Lower leg skin (tissue), 4 donors: ENCODE measurements around the gene HM13. TPM values are rescaled to one million over a fixed set of nuclear protein-coding genes. Genes with fewer than 3 reads are reported as not detected.
A peak's percentile ranks its signal among the peaks of the same experiment; 100 is the strongest.
"Not testable (repeated sequence)": the region's sequence is repeated elsewhere in the genome, so short reads cannot be mapped to it uniquely, and the experiment has no call there.

Experiments
- DNase-seq, 2 donors: peaks; one replicate each; pipeline ENCODE4 v3.0.0-alpha.2; 2019; ENCODE audit warnings: low spot score in 2 of 2
- H3K4me3 ChIP-seq: fragments of 200-600 bp; sonication (generic); 2 replicates; pipeline ENCODE4 v1.5.1; 2017; ENCODE audit warnings: mild to moderate bottlenecking, low read depth; ENCODE audit not compliant: poor library complexity, severe bottlenecking
- POLR2A ChIP-seq, 2 donors: fragments of 450-650 bp; IDR thresholded peaks; one replicate each; pipeline ENCODE4 v1.6.1; 2016 to 2017; ENCODE audit warnings: antibody characterized with exemption in 2 of 2, mild to moderate bottlenecking in 1 of 2, moderate library complexity in 1 of 2
- WGBS, 2 donors: methylation state at CpG; one replicate each; pipeline ENCODE4 v1.1.5; 2018; 5-methylcytosine and 5-hydroxymethylcytosine counted together
- intact Hi-C: fragments of 100-400 bp; cut with DNase I; formaldehyde crosslinking; loops from one replicate; pipeline ENCODE4 v1.15.0; 2023; ENCODE audit warnings: low total_unique reads
- total RNA-seq, 4 donors: library from RNA; depleted of rRNA; stranded (reverse); fragments of >200 nt; gene quantifications; one replicate each; pipeline ENCODE4 v1.1.0, GENCODE V29; 2016
- TF ChIP-seq, protein P1 (sequence below), 3 donors: fragments of 450-650 bp; IDR thresholded peaks; one replicate each; pipeline ENCODE4 v1.5.1; 2016; ENCODE audit warnings: antibody characterized with exemption in 3 of 3, mild to moderate bottlenecking in 3 of 3, moderate library complexity in 2 of 3

Gene HM13, protein sequence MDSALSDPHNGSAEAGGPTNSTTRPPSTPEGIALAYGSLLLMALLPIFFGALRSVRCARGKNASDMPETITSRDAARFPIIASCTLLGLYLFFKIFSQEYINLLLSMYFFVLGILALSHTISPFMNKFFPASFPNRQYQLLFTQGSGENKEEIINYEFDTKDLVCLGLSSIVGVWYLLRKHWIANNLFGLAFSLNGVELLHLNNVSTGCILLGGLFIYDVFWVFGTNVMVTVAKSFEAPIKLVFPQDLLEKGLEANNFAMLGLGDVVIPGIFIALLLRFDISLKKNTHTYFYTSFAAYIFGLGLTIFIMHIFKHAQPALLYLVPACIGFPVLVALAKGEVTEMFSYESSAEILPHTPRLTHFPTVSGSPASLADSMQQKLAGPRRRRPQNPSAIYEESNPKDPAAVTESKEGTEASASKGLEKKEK
- total RNA-seq = 10 to 100 TPM; 35.0 to 51.9 (median 44.2) TPM

DNA sequence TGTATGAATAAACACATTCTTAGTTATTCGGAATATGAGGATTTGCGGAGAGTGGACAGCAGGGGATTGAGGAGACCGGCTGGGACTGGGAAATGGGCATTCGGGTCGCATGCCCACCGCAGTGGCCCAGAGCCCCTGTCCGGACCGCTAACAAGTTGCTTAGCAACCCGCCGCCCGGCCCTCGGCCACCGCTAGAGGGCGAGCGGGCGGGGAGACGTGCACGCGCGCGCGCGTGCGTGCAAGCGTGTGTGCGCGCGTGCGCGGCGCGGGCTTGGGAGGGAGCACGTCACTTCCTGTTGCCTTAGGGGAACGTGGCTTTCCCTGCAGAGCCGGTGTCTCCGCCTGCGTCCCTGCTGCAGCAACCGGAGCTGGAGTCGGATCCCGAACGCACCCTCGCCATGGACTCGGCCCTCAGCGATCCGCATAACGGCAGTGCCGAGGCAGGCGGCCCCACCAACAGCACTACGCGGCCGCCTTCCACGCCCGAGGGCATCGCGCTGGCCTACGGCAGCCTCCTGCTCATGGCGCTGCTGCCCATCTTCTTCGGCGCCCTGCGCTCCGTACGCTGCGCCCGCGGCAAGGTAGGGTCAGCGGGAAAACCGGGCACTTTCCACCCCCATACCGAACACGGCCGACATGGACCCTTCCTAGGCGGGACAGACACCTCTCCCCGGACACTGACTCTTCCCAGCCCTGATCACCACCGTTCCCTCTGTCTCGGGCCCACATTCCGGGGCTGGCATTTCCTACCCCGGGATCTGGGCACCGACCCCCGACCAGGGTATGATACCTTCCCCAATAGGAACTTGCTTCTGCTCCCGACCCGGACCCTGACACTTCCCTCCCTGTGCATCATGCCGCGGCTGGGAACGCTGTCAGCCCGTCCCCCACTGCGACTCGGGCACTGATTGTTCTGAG lies at the start of gene HM13:
TSS of gene HM13 (plus strand) at position 289 of the 918 bp plus-strand sequence. CDS start at position 399, 110 bp downstream.
- peak within 1 kb of the TSS; percentile 93 for H3K4me3 ChIP-seq
- intact Hi-C loops = no loop called here
- DNase-seq = peak; percentile 86 to 98
- TF ChIP-seq, protein P1, sequence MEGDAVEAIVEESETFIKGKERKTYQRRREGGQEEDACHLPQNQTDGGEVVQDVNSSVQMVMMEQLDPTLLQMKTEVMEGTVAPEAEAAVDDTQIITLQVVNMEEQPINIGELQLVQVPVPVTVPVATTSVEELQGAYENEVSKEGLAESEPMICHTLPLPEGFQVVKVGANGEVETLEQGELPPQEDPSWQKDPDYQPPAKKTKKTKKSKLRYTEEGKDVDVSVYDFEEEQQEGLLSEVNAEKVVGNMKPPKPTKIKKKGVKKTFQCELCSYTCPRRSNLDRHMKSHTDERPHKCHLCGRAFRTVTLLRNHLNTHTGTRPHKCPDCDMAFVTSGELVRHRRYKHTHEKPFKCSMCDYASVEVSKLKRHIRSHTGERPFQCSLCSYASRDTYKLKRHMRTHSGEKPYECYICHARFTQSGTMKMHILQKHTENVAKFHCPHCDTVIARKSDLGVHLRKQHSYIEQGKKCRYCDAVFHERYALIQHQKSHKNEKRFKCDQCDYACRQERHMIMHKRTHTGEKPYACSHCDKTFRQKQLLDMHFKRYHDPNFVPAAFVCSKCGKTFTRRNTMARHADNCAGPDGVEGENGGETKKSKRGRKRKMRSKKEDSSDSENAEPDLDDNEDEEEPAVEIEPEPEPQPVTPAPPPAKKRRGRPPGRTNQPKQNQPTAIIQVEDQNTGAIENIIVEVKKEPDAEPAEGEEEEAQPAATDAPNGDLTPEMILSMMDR (IDR thresholded peaks at IDR 0.05) = peak in 2 of 3 donors; percentile 48 to 75
- TF ChIP-seq POLR2A (IDR thresholded peaks at IDR 0.05) = no peak
- 0 to 1% methylated on average over 44 to 50 of the region's 86 CpGs for WGBS, 2 donors

DNA sequence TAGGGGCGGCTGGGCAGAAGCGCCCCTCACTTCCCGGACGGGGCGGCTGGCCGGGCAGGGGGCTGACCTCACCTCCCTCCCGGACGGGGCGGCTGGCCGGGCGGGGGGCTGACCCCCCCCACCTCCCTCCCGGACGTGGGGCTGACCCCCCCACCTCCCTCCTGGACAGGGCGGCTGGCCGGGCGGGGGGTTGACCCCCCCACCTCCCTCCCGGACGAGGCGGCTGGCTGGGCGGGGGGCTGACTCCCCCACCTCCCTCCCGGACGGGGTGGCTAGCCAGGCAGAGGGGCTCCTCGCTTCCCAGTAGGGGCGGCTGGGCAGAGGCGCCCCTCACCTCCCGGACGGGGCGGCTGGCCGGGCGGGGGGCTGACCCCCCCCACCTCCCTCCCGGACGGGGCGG lies 43.3 kb upstream of the HM13 start:
- DNase-seq, H3K4me3 ChIP-seq, intact Hi-C loops: not testable (repeated sequence)
- WGBS, 2 donors = no CpG with 5 or more reads among the region's 33 CpGs

DNA sequence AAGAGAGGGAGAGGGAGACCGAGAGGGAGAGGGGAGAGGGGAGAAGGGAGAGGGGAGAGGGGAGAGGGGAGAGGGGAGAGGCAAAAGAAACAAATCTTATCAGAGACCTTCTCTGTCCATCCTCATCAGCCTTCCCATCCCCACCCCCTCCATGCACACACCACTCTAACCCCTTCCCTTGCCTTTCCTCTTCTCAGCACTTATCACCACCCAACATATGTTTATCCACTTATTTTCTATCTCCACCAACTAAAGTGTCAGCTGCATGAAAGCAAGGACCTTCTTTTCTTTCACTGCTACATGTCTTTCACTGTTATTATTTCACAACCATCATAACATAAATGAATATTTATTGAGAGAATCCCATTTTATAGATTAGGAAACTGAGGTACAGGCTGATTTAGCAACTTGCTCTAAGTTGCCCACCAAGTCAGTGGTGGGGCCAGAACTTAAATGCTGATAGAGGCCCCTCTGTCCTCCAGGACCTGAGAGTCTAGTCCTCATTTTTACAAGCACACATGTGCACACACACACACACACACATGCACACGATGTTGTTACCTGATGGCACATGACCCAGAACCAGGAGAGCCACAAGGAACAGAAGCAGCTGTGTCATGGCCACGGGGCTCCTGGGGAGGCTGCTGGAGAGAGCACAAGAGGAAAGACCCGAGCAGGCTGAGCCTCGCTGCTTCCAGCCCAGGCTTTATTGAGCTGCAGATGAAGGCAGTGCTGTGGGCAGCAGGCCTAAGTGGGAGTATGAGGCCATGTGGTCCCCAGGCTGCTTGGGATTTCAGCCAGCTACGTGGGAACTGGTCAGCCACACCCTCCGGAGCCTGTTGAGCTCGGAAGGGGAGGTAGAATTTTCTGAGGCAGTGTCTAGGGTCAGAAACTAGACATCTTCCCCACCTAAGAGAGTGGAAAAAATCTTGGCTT lies 41.6 kb upstream of the HM13 start:
- WGBS, 2 donors = 44 to 52% methylated on average over 8 of the region's 8 CpGs
- no peak for DNase-seq
- intact Hi-C loops = no loop called here
- H3K4me3 ChIP-seq = no peak overlapping the region
- TF ChIP-seq, protein P1 (IDR thresholded peaks at IDR 0.05) = no peak
- TF ChIP-seq POLR2A (IDR thresholded peaks at IDR 0.05) = no peak

DNA sequence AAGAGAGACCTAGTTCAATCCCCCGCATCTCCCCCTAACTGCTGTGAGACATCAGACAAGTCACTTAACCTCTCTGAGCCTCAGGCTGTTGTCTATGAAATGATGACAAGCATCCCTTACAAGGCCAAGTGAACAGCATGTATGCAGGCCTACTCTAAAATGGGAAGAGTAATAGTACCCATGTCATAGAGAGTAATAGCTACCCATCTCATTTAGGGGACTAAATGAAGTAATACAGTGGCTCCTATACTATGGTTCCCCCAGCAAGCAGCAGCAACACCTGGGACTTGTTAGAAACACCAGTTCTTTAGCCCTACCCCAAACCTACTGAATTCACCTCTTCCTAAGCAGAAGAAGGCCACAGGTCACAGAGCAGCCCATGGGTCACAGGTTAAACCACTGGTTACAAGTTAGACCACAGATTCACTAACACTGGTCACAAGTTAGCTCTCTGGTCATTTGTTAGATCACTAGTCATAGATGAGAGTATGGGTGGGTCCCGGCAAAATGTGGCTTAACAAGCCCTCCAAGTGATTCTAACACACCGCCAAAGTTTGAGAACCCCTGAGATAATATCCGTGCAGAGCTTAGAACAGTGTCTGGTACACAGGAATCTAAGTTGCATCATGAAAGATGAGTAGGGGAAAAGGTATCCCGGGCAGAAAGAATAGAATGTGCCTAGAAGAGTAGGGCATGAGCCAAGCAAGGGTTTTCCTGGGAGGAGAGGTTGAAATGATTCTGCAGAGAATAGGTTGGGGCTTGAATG lies 40.7 kb upstream of the HM13 start:
- no peak for DNase-seq
- no peak overlapping the region for H3K4me3 ChIP-seq
- WGBS, 2 donors = 70 to 87% methylated on average over 5 of the region's 5 CpGs
- intact Hi-C loops = no loop called here
- TF ChIP-seq, protein P1 (IDR thresholded peaks at IDR 0.05) = no peak
- no peak for TF ChIP-seq POLR2A (IDR thresholded peaks at IDR 0.05)

DNA sequence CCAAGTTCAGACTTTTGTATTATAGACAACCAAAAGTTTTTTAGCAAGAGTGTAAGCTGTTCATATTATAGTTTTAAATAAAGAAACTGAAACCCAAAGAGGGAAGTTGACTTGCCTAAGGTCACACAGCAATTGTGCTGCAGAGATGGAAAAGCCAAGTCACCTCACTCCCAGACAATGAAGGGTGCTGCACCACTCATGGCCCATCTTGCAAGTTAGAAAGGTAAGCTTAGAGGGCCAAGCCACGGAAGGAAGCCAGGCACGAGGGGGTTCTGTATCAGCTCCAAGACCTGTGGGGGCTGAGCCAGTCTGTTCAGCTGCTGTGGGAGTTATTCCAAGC lies 40.2 kb upstream of the HM13 start:
- no peak for DNase-seq
- H3K4me3 ChIP-seq = no peak overlapping the region
- TF ChIP-seq, protein P1 (IDR thresholded peaks at IDR 0.05) = no peak
- TF ChIP-seq POLR2A (IDR thresholded peaks at IDR 0.05) = no peak
- intact Hi-C loops = no loop called here
- 64 to 67% methylated on average over 2 of the region's 2 CpGs for WGBS, 2 donors
